Aorta (tissue), 5 donors: ENCODE measurements around the gene CACNB3. TPM values are rescaled to one million over a fixed set of nuclear protein-coding genes. Genes with fewer than 3 reads are reported as not detected.
"Not testable (repeated sequence)": the region's sequence is repeated elsewhere in the genome, so short reads cannot be mapped to it uniquely, and the experiment has no call there.

Source experiments
- ATAC-seq: fragments of 200-7000 bp; cut with Tn5 transposase; one replicate; pipeline ENCODE4 v1.9.1; 2022; ENCODE audit warnings: moderate library complexity; ENCODE audit not compliant: low FRiP score
- DNase-seq, 2 donors: peaks; one replicate each; pipeline ENCODE4 v3.0.0-alpha.2; 2020
- H3K27ac ChIP-seq, 2 donors: one replicate each; pipeline ENCODE4 v1.5.1; 2013; ENCODE audit warnings: low read length in 2 of 2, mild to moderate bottlenecking in 2 of 2, moderate library complexity in 2 of 2, control low read depth in 1 of 2, inconsistent platforms in 1 of 2, low read depth in 1 of 2
- H3K27me3 ChIP-seq, 2 donors: one replicate each; pipeline ENCODE4 v1.6.1; 2013; ENCODE audit warnings: control low read depth in 1 of 2, low read length in 1 of 2, mild to moderate bottlenecking in 1 of 2, moderate library complexity in 1 of 2; ENCODE audit not compliant: insufficient read depth in 2 of 2, control insufficient read depth in 1 of 2
- H3K36me3 ChIP-seq, 2 donors: one replicate each; pipeline ENCODE4 v1.6.1; 2013; ENCODE audit warnings: control low read depth in 1 of 2, low read length in 1 of 2, mild to moderate bottlenecking in 1 of 2; ENCODE audit not compliant: insufficient read depth in 2 of 2, control insufficient read depth in 1 of 2
- H3K4me1 ChIP-seq, 2 donors: one replicate each; pipeline ENCODE4 v1.6.1; 2013; ENCODE audit warnings: low read length in 2 of 2, control low read depth in 1 of 2, mild to moderate bottlenecking in 1 of 2, moderate library complexity in 1 of 2; ENCODE audit not compliant: insufficient read depth in 2 of 2, control insufficient read depth in 1 of 2
- H3K4me3 ChIP-seq, 2 donors: one replicate each; pipeline ENCODE4 v1.5.1; 2013; ENCODE audit warnings: low read length in 2 of 2, control low read depth in 1 of 2, mild to moderate bottlenecking in 1 of 2
- H3K9me3 ChIP-seq: one replicate; pipeline ENCODE4 v1.6.1; 2013; ENCODE audit warnings: mild to moderate bottlenecking, low read length; ENCODE audit not compliant: control insufficient read depth
- WGBS, 2 donors: extraction: QIAGEN DNeasy Blood & Tissue Kit; methylation state at CpG; one replicate each; pipeline ENCODE4 v1.1.7; 2013; 5-methylcytosine and 5-hydroxymethylcytosine counted together
- intact Hi-C, 2 donors: fragments of 100-400 bp; cut with DNase I; formaldehyde crosslinking; loops; one replicate each; pipeline versions ENCODE4 v1.14.2 to v1.15.0; 2022
- polyA plus RNA-seq, 2 donors: library from polyadenylated mRNA; stranded (reverse); fragments of 200-250 nt; gene quantifications; one replicate each; pipeline ENCODE4 v1.2.3, GENCODE V29; 2013
- total RNA-seq, 2 donors: library from RNA; stranded (reverse); fragmentation: NEBNext Ultra II Directional; extraction: Animal tissue kit (Norgen Biotek cat#: 25700); gene quantifications; one replicate each; pipeline ENCODE4 v1.2.1, GENCODE V29; 2021
- donor health status: healthy with polysubstance abuse.
- donor health status: Bipolar disorder and iron deficiency.
- donor health status: DM: no; HTN: no; CAD: no.
- donor health status: DM: no; HTN: no; CAD: no.
- donor health status: DM: yes; HTN: yes; CAD: no.

Gene CACNB3
- total and polyA plus RNA-seq, 4 donors, result 7.3 to 39.3 (median 25.6) TPM

DNA sequence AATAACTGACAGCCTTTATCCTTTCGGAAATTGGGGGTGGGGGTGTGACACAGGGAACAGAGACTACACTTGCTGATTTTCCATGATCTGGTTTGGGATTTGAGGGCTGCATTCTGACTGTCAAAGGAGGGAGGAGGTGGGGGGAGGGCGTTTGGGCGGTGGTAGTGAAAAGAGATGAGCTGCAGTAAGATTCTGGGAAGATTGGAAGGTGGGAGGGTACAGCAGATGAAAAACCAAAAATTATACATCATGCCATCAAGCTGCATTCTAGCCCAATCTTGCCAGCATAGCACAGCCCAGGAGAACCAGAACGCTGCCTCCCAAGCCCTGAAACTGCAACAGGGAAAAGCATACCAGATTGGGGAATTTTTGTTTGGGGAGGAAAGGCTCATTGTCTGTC is 45.0 kb downstream of the CACNB3 start:
- DNase-seq (no peak), ATAC-seq (no peak)
- H3K4me3 ChIP-seq, result no peak overlapping the region
- H3K9me3 ChIP-seq, result no peaks in the 10 kb centered on the region
- 69 to 76% methylated on average over 4 of the region's 4 CpGs for WGBS, 2 donors
- no peaks in the 10 kb centered on the region for H3K27me3 ChIP-seq
- H3K36me3 ChIP-seq, result no peaks in the 10 kb centered on the region
- no peak overlapping the region for H3K27ac ChIP-seq
- intact Hi-C loops, result no loop called here
- no peaks in the 10 kb centered on the region for H3K4me1 ChIP-seq

GRCh38 chr12:48865281-48866051 is 47.2 kb downstream of the CACNB3 start, which contains the start of gene RND1:
Gene RND1, minus strand, starts transcription at chr12:48865870. Its CDS starts 103 bp downstream, at chr12:48865767.
- intact Hi-C loops, result no loop called here
- ATAC-seq (peak; percentile 95), DNase-seq (peak; percentile 92)
- Histone ChIP-seq H3K27ac (no peak within 1 kb of the TSS), H3K36me3 (no peaks in the 10 kb centered on the region), H3K4me3 (peak within 1 kb of the TSS; percentile 46 to 49), H3K4me1 (no peaks in the 10 kb centered on the region), H3K9me3 (no peaks in the 10 kb centered on the region), H3K27me3 (no peaks in the 10 kb centered on the region)
- 1 to 2% methylated on average over 32 of the region's 32 CpGs for WGBS, 2 donors

- Histone ChIP-seq H3K4me1 (no peaks in the 10 kb centered on the region), H3K4me3 (no peak overlapping the region), H3K9me3 (no peaks in the 10 kb centered on the region), H3K27me3 (no peaks in the 10 kb centered on the region), H3K27ac (no peak overlapping the region), H3K36me3 (no peaks in the 10 kb centered on the region)
- DNase-seq (no peak), ATAC-seq (no peak)
- intact Hi-C loops, result no loop called here
- 71 to 75% methylated on average over 6 of the region's 6 CpGs for WGBS, 2 donors
Observed at GRCh38 chr12:48866052-48866711, 47.9 kb downstream of the CACNB3 start.

- no peak overlapping the region for H3K27ac ChIP-seq
- DNase-seq (no peak), ATAC-seq (no peak)
- no peaks in the 10 kb centered on the region for H3K36me3 ChIP-seq
- H3K27me3 ChIP-seq, result no peaks in the 10 kb centered on the region
- H3K9me3 ChIP-seq, result no peaks in the 10 kb centered on the region
- 91 to 97% methylated on average over 2 of the region's 2 CpGs for WGBS, 2 donors
- intact Hi-C loops, result no loop called here
- H3K4me3 ChIP-seq, result no peak overlapping the region
- no peaks in the 10 kb centered on the region for H3K4me1 ChIP-seq
Observed at GRCh38 chr12:48868451-48868850, 50.2 kb downstream of the CACNB3 start.

DNA sequence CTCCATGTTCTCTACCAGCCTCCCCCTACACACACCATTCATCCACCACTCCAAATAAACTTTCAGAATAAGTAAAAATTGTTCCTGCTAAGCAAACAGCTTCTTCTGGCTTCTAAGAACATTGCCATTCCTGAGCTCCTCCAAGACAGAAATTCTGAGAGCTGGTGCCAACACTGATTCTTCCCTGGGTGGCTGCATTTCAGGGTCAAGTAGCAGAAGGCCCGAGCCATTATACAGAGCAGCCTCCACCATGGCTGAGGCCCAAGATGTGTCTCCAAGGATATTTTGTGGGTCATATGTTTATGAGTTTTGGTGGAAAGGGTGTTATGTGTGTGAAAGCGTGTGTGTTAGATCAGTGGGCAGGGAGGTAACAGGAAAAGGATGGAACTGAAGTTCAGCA is 50.9 kb downstream of the CACNB3 start:
- H3K36me3 ChIP-seq, result no peaks in the 10 kb centered on the region
- no peak overlapping the region for H3K27ac ChIP-seq
- intact Hi-C loops, result no loop called here
- ATAC-seq (no peak), DNase-seq (no peak)
- no peaks in the 10 kb centered on the region for H3K27me3 ChIP-seq
- H3K4me3 ChIP-seq, result no peak overlapping the region
- no peaks in the 10 kb centered on the region for H3K4me1 ChIP-seq
- 61 to 69% methylated on average over 2 of the region's 2 CpGs for WGBS, 2 donors
- no peaks in the 10 kb centered on the region for H3K9me3 ChIP-seq

- H3K36me3 ChIP-seq, result no peaks in the 10 kb centered on the region
- intact Hi-C loops, result no loop called here
- H3K9me3 ChIP-seq, result no peaks in the 10 kb centered on the region
- H3K27ac ChIP-seq, result no peak overlapping the region
- H3K27me3 ChIP-seq, result no peaks in the 10 kb centered on the region
- no peak overlapping the region for H3K4me3 ChIP-seq
- no peaks in the 10 kb centered on the region for H3K4me1 ChIP-seq
- ATAC-seq (no peak), DNase-seq (no peak)
- 70 to 81% methylated on average over 4 of the region's 4 CpGs for WGBS, 2 donors
Observed at GRCh38 chr12:48873096-48873495, 54.8 kb downstream of the CACNB3 start.

- H3K36me3 ChIP-seq, DNase-seq, H3K4me3 ChIP-seq, ATAC-seq, H3K27ac ChIP-seq, H3K9me3 ChIP-seq, intact Hi-C loops, H3K4me1 ChIP-seq, H3K27me3 ChIP-seq: not testable (repeated sequence)
- 89 to 93% methylated on average over 8 of the region's 8 CpGs for WGBS, 2 donors
Observed at GRCh38 chr12:48873534-48873933, 55.2 kb downstream of the CACNB3 start.

DNA sequence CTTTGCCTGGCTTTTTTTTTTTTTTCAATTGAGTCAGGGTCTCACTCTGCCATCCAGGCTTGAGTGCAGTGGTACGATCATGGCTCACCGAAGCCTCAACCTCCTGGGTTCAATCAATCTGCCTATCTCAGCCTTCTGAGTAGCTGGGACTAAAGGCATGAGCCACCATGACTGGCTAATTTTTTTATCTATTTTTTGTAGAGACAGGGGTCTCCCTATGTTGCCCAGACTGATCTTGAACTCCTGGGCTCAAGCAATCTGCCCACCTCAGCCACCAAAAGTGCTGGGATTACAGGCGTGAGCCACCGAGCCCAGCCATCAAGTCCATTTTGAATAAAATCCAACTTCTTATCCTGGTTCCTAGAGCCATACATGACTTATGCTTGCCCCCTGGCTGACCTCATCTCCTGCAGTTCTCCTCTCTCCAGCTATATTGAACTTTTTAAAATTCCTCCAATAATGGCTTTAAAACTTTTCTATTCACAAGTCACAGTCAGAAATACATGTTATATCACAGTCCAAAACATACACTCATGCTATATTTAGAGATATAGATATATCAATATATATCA is 57.7 kb downstream of the CACNB3 start:
- Histone ChIP-seq H3K4me1 (no peaks in the 10 kb centered on the region), H3K36me3 (no peaks in the 10 kb centered on the region), H3K4me3 (no peak overlapping the region), H3K9me3 (no peaks in the 10 kb centered on the region), H3K27me3 (no peaks in the 10 kb centered on the region), H3K27ac (no peak overlapping the region)
- WGBS, 2 donors, result 49 to 81% methylated on average over 4 of the region's 4 CpGs
- ATAC-seq, result no peak
- intact Hi-C loops, result no loop called here
- no peak for DNase-seq
